ENCODE results near the gene SDC1.

- TF ChIP-seq CTCF (conservative IDR thresholded peaks at IDR 0.05): no peak
- TF ChIP-seq ZFX (IDR thresholded peaks at IDR 0.05): no peak
Observed at GRCh38 chr2:20207051-20207450, 17.9 kb downstream of the SDC1 start.

Data from C4-2B (cell line).